Measurements from ENCODE around the gene FNBP1L.

The FNBP1L gene

GRCh38 chr1:93503163-93503562, 55.2 kb downstream of the FNBP1L start:
- H3K9ac ChIP-seq = no peak overlapping the region
- H3K4me2 ChIP-seq (ENCODE audit: low read length) = no peak overlapping the region
- H2AFZ ChIP-seq = no peak overlapping the region
- H3K9me3 ChIP-seq (ENCODE audit: control insufficient read depth, low read length) = no peaks in the 10 kb centered on the region
- H3K27me3 ChIP-seq (ENCODE audit: control insufficient read depth, insufficient read depth, low read length) = no peaks in the 10 kb centered on the region
- no peaks in the 10 kb centered on the region for H3K79me2 ChIP-seq
- peaks cover 4% of the 10 kb centered on the region for H3K4me1 ChIP-seq
- no peak overlapping the region for H3K27ac ChIP-seq
- no peaks in the 10 kb centered on the region for H3K36me3 ChIP-seq (ENCODE audit: control insufficient read depth, insufficient read depth, low read length)
- no peak overlapping the region for H3K4me3 ChIP-seq (ENCODE audit: low read depth, low read length)
- no peak for TF ChIP-seq CTCF (IDR thresholded peaks at IDR 0.05)

- Histone ChIP-seq H3K79me2 (no peaks in the 10 kb centered on the region), H3K4me1 (peaks cover 4% of the 10 kb centered on the region), H3K9me3 (ENCODE audit: control insufficient read depth, low read length) (no peaks in the 10 kb centered on the region), H3K27me3 (ENCODE audit: control insufficient read depth, insufficient read depth, low read length) (no peaks in the 10 kb centered on the region), H3K27ac (no peak overlapping the region), H3K4me3 (ENCODE audit: low read depth, low read length) (no peak overlapping the region), H3K9ac (no peak overlapping the region), H3K4me2 (ENCODE audit: low read length) (no peak overlapping the region), H3K36me3 (ENCODE audit: control insufficient read depth, insufficient read depth, low read length) (no peaks in the 10 kb centered on the region), H2AFZ (no peak overlapping the region)
- TF ChIP-seq CTCF (IDR thresholded peaks at IDR 0.05) = no peak
Measured at GRCh38 chr1:93503816-93504215, 55.9 kb downstream of the FNBP1L start.

- no peaks in the 10 kb centered on the region for H3K27me3 ChIP-seq (ENCODE audit: control insufficient read depth, insufficient read depth, low read length)
- H3K9ac ChIP-seq = no peak overlapping the region
- no peaks in the 10 kb centered on the region for H3K79me2 ChIP-seq
- no peaks in the 10 kb centered on the region for H3K9me3 ChIP-seq (ENCODE audit: control insufficient read depth, low read length)
- H3K4me2 ChIP-seq (ENCODE audit: low read length) = no peak overlapping the region
- no peak overlapping the region for H3K27ac ChIP-seq
- peaks cover 4% of the 10 kb centered on the region for H3K4me1 ChIP-seq
- no peaks in the 10 kb centered on the region for H3K36me3 ChIP-seq (ENCODE audit: control insufficient read depth, insufficient read depth, low read length)
- H2AFZ ChIP-seq = no peak overlapping the region
- no peak for TF ChIP-seq CTCF (IDR thresholded peaks at IDR 0.05)
- H3K4me3 ChIP-seq (ENCODE audit: low read depth, low read length) = no peak overlapping the region
Measured at GRCh38 chr1:93504247-93505033, 56.5 kb downstream of the FNBP1L start.

GRCh38 chr1:93506126-93506525, 58.2 kb downstream of the FNBP1L start:
- Histone ChIP-seq H3K36me3 (ENCODE audit: control insufficient read depth, insufficient read depth, low read length) (no peaks in the 10 kb centered on the region), H3K79me2 (no peaks in the 10 kb centered on the region), H3K27me3 (ENCODE audit: control insufficient read depth, insufficient read depth, low read length) (no peaks in the 10 kb centered on the region), H2AFZ (no peak overlapping the region), H3K4me3 (ENCODE audit: low read depth, low read length) (no peak overlapping the region), H3K9me3 (ENCODE audit: control insufficient read depth, low read length) (no peaks in the 10 kb centered on the region), H3K27ac (no peak overlapping the region), H3K4me1 (peaks cover 4% of the 10 kb centered on the region), H3K4me2 (ENCODE audit: low read length) (no peak overlapping the region), H3K9ac (no peak overlapping the region)
- TF ChIP-seq CTCF (IDR thresholded peaks at IDR 0.05) = no peak

DNA sequence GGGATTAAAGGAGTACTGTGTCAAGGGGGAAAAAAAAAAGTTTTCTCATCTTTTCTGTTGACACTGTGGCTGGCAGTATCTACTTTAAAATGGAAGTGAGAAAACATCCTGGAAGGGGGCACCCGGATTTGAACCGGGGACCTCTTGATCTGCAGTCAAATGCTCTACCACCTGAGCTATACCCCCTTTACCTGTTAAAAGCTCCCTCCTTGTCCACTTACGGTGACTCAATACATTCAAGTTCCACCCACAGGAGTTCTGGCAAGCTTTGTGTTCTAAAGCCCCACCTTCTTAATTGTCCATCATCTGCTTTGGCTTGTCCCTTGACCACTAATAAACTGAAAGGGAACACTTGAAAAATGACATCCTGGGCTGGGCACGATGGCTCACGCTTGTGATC, 68.2 kb downstream of the FNBP1L start:
- TF ChIP-seq CTCF (IDR thresholded peaks at IDR 0.05) = no peak
- no peak overlapping the region for H3K4me3 ChIP-seq (ENCODE audit: low read depth, low read length)
- H3K79me2 ChIP-seq = no peaks in the 10 kb centered on the region
- H2AFZ ChIP-seq = no peak overlapping the region
- H3K36me3 ChIP-seq (ENCODE audit: control insufficient read depth, insufficient read depth, low read length) = no peaks in the 10 kb centered on the region
- H3K27me3 ChIP-seq (ENCODE audit: control insufficient read depth, insufficient read depth, low read length) = no peaks in the 10 kb centered on the region
- H3K4me2 ChIP-seq (ENCODE audit: low read length) = no peak overlapping the region
- H3K9ac ChIP-seq = no peak overlapping the region
- no peak overlapping the region for H3K27ac ChIP-seq
- H3K9me3 ChIP-seq (ENCODE audit: control insufficient read depth, low read length) = no peaks in the 10 kb centered on the region
- H3K4me1 ChIP-seq = no peaks in the 10 kb centered on the region

All from parathyroid adenoma (tissue), 2 donors.